ENCODE measurements around the gene STAT5B.
"Not testable (repeated sequence)": the region's sequence is repeated elsewhere in the genome, so short reads cannot be mapped to it uniquely, and the experiment has no call there.

DNA sequence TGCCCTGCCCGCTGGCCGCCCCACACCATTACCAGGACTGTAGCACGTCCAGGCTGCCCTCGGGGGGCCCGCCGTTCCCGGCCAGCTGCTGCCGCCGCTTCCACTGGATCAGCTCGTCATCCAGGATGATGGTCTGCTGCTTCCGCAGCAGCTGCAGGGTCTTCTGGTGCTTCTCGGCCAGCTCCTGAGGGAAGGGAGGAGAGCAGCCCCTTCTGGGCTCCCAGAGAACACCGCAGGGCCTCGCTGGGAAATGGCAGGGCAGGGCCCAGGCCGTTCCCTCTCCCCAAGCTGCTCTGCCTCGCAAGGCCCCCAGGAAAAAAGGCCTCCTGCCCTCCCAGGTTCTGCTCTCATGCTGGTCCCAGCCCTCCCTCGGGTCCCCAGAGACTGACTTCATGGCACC is 56.9 kb downstream of the STAT5B start:
- not testable (repeated sequence) for TF ChIP-seq RARB (CRISPR knock-in tag; IDR thresholded peaks at IDR 0.05); ZNF565 (CRISPR knock-in tag; conservative IDR thresholded peaks at IDR 0.05; ENCODE audit: low read depth)
- TF ChIP-seq, protein P1, sequence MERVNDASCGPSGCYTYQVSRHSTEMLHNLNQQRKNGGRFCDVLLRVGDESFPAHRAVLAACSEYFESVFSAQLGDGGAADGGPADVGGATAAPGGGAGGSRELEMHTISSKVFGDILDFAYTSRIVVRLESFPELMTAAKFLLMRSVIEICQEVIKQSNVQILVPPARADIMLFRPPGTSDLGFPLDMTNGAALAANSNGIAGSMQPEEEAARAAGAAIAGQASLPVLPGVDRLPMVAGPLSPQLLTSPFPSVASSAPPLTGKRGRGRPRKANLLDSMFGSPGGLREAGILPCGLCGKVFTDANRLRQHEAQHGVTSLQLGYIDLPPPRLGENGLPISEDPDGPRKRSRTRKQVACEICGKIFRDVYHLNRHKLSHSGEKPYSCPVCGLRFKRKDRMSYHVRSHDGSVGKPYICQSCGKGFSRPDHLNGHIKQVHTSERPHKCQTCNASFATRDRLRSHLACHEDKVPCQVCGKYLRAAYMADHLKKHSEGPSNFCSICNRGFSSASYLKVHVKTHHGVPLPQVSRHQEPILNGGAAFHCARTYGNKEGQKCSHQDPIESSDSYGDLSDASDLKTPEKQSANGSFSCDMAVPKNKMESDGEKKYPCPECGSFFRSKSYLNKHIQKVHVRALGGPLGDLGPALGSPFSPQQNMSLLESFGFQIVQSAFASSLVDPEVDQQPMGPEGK (CRISPR knock-in tag; IDR thresholded peaks at IDR 0.05; ENCODE audit: borderline replicate concordance): not testable (repeated sequence)

Data from SK-N-SH treated with all-trans-retinoic acid at 6 μM for 48 hours (cell line).